ENCODE measurements around the gene WNT6.

DNA sequence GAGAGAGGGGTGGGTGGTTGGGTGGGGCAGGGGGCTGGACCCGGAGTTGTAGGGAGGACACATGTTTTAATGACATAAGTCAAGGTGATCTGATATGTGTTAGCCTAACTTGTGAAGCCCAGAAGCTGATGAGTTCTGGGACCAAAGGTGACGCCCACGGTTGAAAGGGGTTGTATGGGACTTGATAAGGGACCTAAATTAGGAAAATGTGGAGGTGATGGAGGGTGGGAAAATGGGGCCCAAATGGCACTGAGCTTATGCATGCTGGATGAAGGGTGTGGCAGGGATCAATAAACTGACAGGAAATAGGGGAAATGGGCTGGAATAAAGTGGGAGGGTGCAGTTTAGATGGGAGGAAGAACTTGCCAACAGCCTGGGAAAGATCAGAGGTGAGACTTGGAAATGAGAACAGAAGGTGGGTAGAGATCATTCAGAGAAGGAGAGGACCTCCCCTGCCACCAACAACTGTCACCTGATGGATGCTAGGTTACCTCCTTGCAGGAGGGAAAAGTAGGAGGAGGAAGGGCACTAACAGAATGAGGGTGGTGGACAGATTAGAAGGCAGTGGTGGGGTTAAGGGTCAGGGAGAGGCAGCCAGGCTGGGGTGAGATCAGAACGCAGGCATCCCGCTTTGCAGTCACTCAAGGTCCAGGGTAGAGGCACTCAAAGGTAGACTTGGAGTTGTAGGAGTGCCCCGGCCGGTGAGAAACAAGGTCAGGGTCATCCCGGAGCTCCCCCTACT, 36.3 kb downstream of the WNT6 start:
- TF ChIP-seq, protein P1, sequence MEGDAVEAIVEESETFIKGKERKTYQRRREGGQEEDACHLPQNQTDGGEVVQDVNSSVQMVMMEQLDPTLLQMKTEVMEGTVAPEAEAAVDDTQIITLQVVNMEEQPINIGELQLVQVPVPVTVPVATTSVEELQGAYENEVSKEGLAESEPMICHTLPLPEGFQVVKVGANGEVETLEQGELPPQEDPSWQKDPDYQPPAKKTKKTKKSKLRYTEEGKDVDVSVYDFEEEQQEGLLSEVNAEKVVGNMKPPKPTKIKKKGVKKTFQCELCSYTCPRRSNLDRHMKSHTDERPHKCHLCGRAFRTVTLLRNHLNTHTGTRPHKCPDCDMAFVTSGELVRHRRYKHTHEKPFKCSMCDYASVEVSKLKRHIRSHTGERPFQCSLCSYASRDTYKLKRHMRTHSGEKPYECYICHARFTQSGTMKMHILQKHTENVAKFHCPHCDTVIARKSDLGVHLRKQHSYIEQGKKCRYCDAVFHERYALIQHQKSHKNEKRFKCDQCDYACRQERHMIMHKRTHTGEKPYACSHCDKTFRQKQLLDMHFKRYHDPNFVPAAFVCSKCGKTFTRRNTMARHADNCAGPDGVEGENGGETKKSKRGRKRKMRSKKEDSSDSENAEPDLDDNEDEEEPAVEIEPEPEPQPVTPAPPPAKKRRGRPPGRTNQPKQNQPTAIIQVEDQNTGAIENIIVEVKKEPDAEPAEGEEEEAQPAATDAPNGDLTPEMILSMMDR (IDR thresholded peaks at IDR 0.05), result no peak
- TF ChIP-seq POLR2A (IDR thresholded peaks at IDR 0.05), result no peak
